Vagina (tissue), 2 donors: ENCODE measurements around the gene PSMD6. TPM values are rescaled to one million over a fixed set of nuclear protein-coding genes. Genes with fewer than 3 reads are reported as not detected.

Experiments
- DNase-seq, 2 donors: peaks; one replicate each; pipeline ENCODE4 v3.0.0-alpha.2; 2017; ENCODE audit errors: extremely low spot score in 2 of 2
- H3K27ac ChIP-seq: fragments of 200-600 bp; sonication (generic); one replicate; pipeline ENCODE4 v1.5.1; 2019
- H3K27me3 ChIP-seq: fragments of 200-600 bp; sonication (generic); one replicate; pipeline ENCODE4 v1.5.1; 2019
- H3K36me3 ChIP-seq, 2 donors: fragments of 200-600 bp; sonication (generic); one replicate each; pipeline ENCODE4 v1.5.1; 2017 to 2019
- H3K4me1 ChIP-seq: fragments of 200-600 bp; sonication (generic); one replicate; pipeline ENCODE4 v1.5.1; 2019
- H3K4me3 ChIP-seq, 2 donors: fragments of 200-600 bp; sonication (generic); 1 replicate in 1 of 2; 2 replicates in 1 of 2; pipeline ENCODE4 v1.5.1; 2016 to 2019
- H3K9me3 ChIP-seq: fragments of 200-600 bp; sonication (generic); one replicate; pipeline ENCODE4 v1.5.1; 2019
- POLR2A ChIP-seq, 2 donors: fragments of 450-650 bp; IDR thresholded peaks; one replicate each; pipeline ENCODE4 v1.6.1; 2017; ENCODE audit warnings: antibody characterized with exemption in 2 of 2, mild to moderate bottlenecking in 2 of 2, moderate library complexity in 2 of 2
- POLR2AphosphoS5 ChIP-seq, 2 donors: sonication (generic); formaldehyde crosslinking; IDR thresholded peaks; one replicate each; pipeline ENCODE4 v1.9.0; 2017; ENCODE audit warnings: antibody characterized with exemption in 2 of 2, mild to moderate bottlenecking in 2 of 2, low read depth in 1 of 2; ENCODE audit not compliant: insufficient read depth in 1 of 2
- intact Hi-C: fragments of 100-400 bp; cut with DNase I; formaldehyde crosslinking; loops from one replicate; pipeline ENCODE4 v1.15.1; 2023
- total RNA-seq: library from RNA; depleted of rRNA; stranded (reverse); fragments of >200 nt; gene quantifications from one replicate; pipeline ENCODE4 v1.2.3, GENCODE V29; 2016
- TF ChIP-seq, protein P1 (sequence below), 3 experiments: fragments of 450-650 bp in 2 of 3; fragments of 200-600 bp in 1 of 3; sonication (generic) in 1 of 3; IDR thresholded peaks; one replicate each; pipeline ENCODE4 v1.5.1; 2017 to 2019; ENCODE audit warnings: antibody characterized with exemption in 3 of 3, mild to moderate bottlenecking in 2 of 3, moderate library complexity in 2 of 3

PSMD6 gene
- total RNA-seq, 1 donor from 2014 or later = 50.3 TPM

DNA sequence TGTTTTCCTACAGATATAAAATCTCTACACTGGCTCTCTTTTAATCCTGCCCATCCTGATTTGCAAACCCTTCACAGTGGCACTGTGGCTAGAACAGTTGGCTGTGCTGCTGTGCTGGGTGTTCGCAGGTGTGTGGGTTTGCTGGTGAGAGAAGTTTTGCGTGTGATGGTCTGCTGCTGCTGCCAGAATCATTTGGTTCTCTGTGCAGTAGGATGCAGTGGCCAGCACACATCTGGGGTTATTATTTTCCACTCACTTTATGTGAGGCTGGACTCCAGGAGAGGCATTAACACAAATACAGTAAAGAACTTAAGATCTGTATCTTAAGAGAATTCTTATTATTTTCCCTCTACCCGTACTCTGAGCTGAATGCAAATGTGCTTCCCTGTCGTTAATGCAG lies 16.0 kb upstream of the PSMD6 start:
- Histone ChIP-seq H3K27me3 (no peaks in the 10 kb centered on the region), H3K36me3 (no peaks in the 10 kb centered on the region), H3K9me3 (no peaks in the 10 kb centered on the region), H3K4me3 (no peak overlapping the region), H3K27ac (peak overlapping the region; percentile 21), H3K4me1 (no peaks in the 10 kb centered on the region)
- DNase-seq = no peak
- intact Hi-C loops = loop anchor here (5.0 kb wide), 1 partner anchor 358 kb away; no protein-coding TSS in a partner anchor
- TF ChIP-seq, protein P1, sequence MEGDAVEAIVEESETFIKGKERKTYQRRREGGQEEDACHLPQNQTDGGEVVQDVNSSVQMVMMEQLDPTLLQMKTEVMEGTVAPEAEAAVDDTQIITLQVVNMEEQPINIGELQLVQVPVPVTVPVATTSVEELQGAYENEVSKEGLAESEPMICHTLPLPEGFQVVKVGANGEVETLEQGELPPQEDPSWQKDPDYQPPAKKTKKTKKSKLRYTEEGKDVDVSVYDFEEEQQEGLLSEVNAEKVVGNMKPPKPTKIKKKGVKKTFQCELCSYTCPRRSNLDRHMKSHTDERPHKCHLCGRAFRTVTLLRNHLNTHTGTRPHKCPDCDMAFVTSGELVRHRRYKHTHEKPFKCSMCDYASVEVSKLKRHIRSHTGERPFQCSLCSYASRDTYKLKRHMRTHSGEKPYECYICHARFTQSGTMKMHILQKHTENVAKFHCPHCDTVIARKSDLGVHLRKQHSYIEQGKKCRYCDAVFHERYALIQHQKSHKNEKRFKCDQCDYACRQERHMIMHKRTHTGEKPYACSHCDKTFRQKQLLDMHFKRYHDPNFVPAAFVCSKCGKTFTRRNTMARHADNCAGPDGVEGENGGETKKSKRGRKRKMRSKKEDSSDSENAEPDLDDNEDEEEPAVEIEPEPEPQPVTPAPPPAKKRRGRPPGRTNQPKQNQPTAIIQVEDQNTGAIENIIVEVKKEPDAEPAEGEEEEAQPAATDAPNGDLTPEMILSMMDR (IDR thresholded peaks at IDR 0.05) = no peak
- TF ChIP-seq POLR2AphosphoS5 (IDR thresholded peaks at IDR 0.05; ENCODE audit: insufficient read depth in 1 of 2, low read depth in 1 of 2) = no peak
- no peak for TF ChIP-seq POLR2A (IDR thresholded peaks at IDR 0.05)

DNA sequence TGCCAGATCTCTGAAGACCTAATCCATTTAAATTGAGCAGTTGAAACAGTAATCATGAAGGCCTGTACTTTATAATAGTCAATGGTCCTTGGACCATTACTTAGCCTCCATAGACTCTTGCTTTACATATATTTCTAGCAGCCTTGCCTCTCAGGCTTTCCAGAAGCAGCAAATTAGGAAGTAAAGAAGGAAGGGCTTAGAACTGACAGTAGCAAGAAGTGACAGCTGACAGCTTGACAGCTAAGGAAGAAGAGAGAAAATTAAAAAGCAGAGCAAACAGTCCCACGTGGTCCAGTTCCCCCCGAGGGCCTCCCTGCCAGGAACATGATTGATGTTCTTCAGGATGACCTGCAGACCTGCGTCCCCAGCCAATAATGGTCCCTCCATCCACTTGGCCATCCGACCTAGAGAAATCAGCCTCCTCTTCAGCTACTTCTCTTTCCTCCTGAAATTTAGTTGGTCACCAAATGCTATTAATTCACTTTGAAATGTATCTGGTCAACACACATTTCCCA lies 15.0 kb upstream of the PSMD6 start:
- Histone ChIP-seq H3K27me3 (no peaks in the 10 kb centered on the region), H3K4me1 (no peaks in the 10 kb centered on the region), H3K4me3 (no peak overlapping the region), H3K36me3 (no peaks in the 10 kb centered on the region), H3K27ac (no peak overlapping the region), H3K9me3 (no peaks in the 10 kb centered on the region)
- TF ChIP-seq, protein P1 (IDR thresholded peaks at IDR 0.05) = no peak
- no peak for TF ChIP-seq POLR2A (IDR thresholded peaks at IDR 0.05)
- no peak for TF ChIP-seq POLR2AphosphoS5 (IDR thresholded peaks at IDR 0.05; ENCODE audit: insufficient read depth in 1 of 2, low read depth in 1 of 2)
- intact Hi-C loops = loop anchor here (5.0 kb wide), 1 partner anchor 359 kb away; no protein-coding TSS in a partner anchor
- DNase-seq = no peak

DNA sequence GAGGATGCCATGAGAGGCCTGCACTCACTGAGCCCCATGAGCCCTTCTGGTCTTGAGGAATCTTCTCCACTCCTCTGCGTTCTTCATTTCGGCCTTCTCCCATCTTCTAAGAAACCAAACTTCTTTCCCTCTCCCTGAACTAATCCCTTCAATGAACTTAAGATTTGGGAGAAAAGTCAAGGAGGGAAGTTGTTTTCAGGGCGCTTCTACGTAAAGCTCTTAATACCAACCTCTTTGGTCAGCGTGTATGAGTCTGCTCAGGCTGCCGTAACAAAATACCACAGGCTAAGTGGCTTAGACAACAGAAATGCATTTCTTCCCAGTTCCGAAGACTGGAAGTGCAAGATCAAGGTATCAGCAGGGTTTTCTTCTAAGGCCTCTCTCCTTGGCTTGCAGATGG lies 13.8 kb upstream of the PSMD6 start:
- H3K9me3 ChIP-seq = no peaks in the 10 kb centered on the region
- H3K27ac ChIP-seq = no peak overlapping the region
- H3K36me3 ChIP-seq = no peaks in the 10 kb centered on the region
- intact Hi-C loops = loop anchor here (5.0 kb wide), 1 partner anchor 360 kb away; no protein-coding TSS in a partner anchor
- H3K27me3 ChIP-seq = no peaks in the 10 kb centered on the region
- TF ChIP-seq, protein P1 (IDR thresholded peaks at IDR 0.05) = no peak
- TF ChIP-seq POLR2AphosphoS5 (IDR thresholded peaks at IDR 0.05; ENCODE audit: insufficient read depth in 1 of 2, low read depth in 1 of 2) (no peak), POLR2A (IDR thresholded peaks at IDR 0.05) (no peak)
- H3K4me1 ChIP-seq = peaks cover 9% of the 10 kb centered on the region
- no peak overlapping the region for H3K4me3 ChIP-seq
- no peak for DNase-seq

DNA sequence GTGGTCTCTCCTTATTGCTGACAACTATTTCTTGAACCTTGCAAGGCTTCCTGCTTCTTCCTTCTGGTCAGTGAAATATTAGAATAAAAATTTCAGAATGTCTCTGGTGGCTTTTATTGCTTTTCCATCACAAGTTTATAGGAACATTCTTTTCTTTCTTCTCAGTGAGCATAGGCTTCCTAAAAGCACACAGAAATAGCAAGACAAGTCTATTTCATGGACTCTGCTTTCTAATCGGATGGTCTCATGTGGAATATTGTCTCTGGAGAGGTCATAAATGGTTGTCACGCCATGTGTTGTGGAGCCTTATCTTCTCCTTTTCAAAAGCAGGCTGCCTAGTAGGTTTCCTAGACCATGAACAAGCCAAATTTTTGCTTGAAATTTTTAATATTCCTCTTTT lies 9.8 kb upstream of the PSMD6 start:
- Histone ChIP-seq H3K27ac (peak overlapping the region; percentile 68), H3K36me3 (no peaks in the 10 kb centered on the region), H3K9me3 (no peaks in the 10 kb centered on the region), H3K4me1 (peaks cover 23% of the 10 kb centered on the region), H3K27me3 (no peaks in the 10 kb centered on the region), H3K4me3 (no peak overlapping the region)
- intact Hi-C loops = loop anchor here (5.0 kb wide), 1 partner anchor 449 kb away; no protein-coding TSS in a partner anchor
- TF ChIP-seq POLR2A (IDR thresholded peaks at IDR 0.05) (no peak), POLR2AphosphoS5 (IDR thresholded peaks at IDR 0.05; ENCODE audit: insufficient read depth in 1 of 2, low read depth in 1 of 2) (peak in 1 of 2 donors; percentile 62)
- TF ChIP-seq, protein P1 (IDR thresholded peaks at IDR 0.05) = no peak
- DNase-seq = no peak
